ENCODE data around the gene MX1.

Gene MX1

GRCh38 chr21:41501919-41502318, 75.9 kb downstream of the MX1 start:
- no peak for TF ChIP-seq CTCF (conservative IDR thresholded peaks at IDR 0.05; ENCODE audit: low read depth)
- H3K27ac ChIP-seq: no peak overlapping the region
- POLR2A ChIA-PET (ENCODE audit: low non-redundant PET): no interaction called here
- CTCF ChIA-PET: no interaction called here
- no peak for DNase-seq (ENCODE audit: low spot score)

DNA sequence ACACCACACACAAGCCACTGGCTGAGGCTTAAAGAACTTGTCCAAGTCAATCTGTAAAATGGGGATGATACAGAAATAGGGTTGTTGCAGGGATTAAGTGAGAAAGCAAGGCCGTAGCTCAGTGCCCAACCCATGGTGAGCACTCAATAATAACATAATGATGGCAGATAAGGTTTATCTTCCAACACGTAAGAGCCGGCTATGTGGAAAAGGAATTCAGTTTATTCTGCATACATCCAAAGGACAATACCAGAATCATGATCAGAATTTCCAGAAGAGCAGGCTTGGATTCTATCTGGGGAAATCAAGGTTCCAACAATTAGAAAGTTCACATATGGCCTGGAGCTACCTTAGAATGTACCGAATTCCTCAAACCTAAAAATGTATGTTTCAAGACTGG, 77.3 kb downstream of the MX1 start:
- ChIA-PET CTCF (interaction anchor here (0.6 kb wide), 1 partner anchor 12 kb away, joined by 3 read pairs; no protein-coding TSS in a partner anchor), POLR2A (ENCODE audit: low non-redundant PET) (no interaction called here)
- no peak overlapping the region for H3K27ac ChIP-seq
- no peak for DNase-seq (ENCODE audit: low spot score)
- TF ChIP-seq CTCF (conservative IDR thresholded peaks at IDR 0.05; ENCODE audit: low read depth): no peak

DNA sequence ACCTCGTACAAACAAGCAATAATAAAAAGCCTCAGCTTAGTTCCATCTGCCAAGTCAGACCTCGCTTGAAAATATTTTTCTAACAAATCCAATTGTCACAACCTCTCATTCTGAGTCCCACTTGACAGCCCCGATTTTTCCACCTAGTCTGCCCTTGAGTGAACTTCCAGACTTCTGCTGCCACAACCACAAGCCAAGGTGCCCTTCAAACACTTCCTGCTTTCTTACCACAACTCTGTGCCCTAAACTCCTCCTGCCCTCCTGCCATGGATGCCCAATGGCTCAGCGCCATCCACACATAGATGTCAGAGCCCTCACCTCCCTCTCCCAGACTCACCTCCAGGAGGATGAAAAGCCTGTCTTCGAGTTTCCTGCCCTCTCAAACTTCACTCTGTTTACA, 78.0 kb downstream of the MX1 start:
- CTCF ChIA-PET: interaction anchor here (0.7 kb wide), 1 partner anchor 22 kb away, joined by 4 read pairs; no protein-coding TSS in a partner anchor
- POLR2A ChIA-PET (ENCODE audit: low non-redundant PET): no interaction called here
- no peak for TF ChIP-seq CTCF (conservative IDR thresholded peaks at IDR 0.05; ENCODE audit: low read depth)

GRCh38 chr21:41506005-41506594, 80.1 kb downstream of the MX1 start:
- no peak for TF ChIP-seq CTCF (conservative IDR thresholded peaks at IDR 0.05; ENCODE audit: low read depth)
- DNase-seq (ENCODE audit: low spot score): no peak
- no peak overlapping the region for H3K27ac ChIP-seq
- POLR2A ChIA-PET (ENCODE audit: low non-redundant PET): no interaction called here
- CTCF ChIA-PET: interaction anchor here (0.6 to 1.7 kb wide), 2 partner anchors 104 to 106 kb away, joined by 3 read pairs; no protein-coding TSS in a partner anchor

More for the DNA sequence above, 78.0 kb downstream of the MX1 start:
- H3K27ac ChIP-seq: no peak overlapping the region
- no peak for DNase-seq (ENCODE audit: low spot score)

DNA sequence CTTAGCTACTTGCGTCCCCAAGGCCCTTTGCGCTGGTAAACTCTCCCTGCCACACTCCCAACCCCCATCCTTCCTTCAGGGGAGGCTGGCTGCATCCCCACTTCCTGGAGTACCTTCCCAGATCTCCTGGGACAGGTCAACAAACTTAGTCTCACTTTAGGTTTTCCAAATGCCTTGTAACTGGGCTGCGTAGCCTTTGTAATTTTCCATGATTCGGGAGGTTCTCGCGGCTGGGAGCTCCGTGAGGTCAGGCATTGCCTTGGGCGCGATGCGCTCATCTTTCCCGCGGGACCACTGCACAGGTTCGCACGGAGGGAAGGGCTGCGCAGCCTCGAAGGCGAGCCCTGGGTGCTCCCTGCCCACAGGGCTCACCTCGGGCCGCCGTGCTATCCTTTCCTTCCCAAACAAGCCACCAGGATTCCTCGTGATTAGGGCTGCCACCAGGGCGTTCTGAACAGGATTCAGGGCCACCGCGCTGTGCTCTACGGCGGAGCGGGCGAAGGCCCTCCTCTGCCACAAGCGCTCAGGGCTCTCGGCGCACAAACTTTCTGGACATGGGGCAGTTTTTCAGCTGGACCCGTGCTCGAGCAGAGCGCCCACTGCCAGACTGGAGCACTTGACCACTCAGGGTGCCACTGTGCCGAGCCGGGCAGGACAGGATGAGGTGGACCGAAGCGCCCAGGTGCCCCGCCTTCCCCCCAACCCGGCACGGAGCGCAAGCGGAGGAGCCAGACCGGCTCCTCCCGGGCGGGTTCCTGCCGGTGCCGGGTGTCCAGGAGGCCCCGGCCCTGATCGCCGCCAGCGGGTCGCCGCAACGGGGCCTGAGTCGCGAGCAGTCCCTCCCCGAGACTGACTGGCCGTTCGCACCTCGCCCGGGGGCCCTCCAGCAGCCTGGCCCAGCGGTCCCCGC, 80.8 kb downstream of the MX1 start:
- no peak for TF ChIP-seq CTCF (conservative IDR thresholded peaks at IDR 0.05; ENCODE audit: low read depth)
- ChIA-PET CTCF (interaction anchor here (1.7 kb wide), 1 partner anchor 106 kb away, joined by 3 read pairs; no protein-coding TSS in a partner anchor), POLR2A (ENCODE audit: low non-redundant PET) (no interaction called here)
- DNase-seq (ENCODE audit: low spot score): no peak
- H3K27ac ChIP-seq: no peak overlapping the region

GRCh38 chr21:41507521-41508414, 81.7 kb downstream of the MX1 start, which contains the start of gene TMPRSS2:
TSS of gene TMPRSS2 (minus strand) at chr21:41508158. CDS start at chr21:41498133, 10,025 bp downstream.
- ChIA-PET CTCF (interaction anchor here (0.6 kb wide), 1 partner anchor 390 kb away, joined by 3 read pairs; no protein-coding TSS in a partner anchor), POLR2A (ENCODE audit: low non-redundant PET) (no interaction called here)
- H3K27ac ChIP-seq: no peak within 1 kb of the TSS
- TF ChIP-seq CTCF (conservative IDR thresholded peaks at IDR 0.05; ENCODE audit: low read depth): no peak
- no peak for DNase-seq (ENCODE audit: low spot score)

Data from RWPE1 (cell line).